ENCODE data around the gene SNX33. TPM values are rescaled to one million over a fixed set of nuclear protein-coding genes. Genes with fewer than 3 reads are reported as not detected.
A peak's percentile ranks its signal among the peaks of the same experiment; 100 is the strongest.

Gene SNX33
- total and polyA plus RNA-seq, 2 of the 13 experiments (the other 11 are each of a cell fraction or from before 2014, with no cell fraction given) = 11.0 to 11.6 TPM

GRCh38 chr15:75639191-75639708 is 8.5 kb upstream of the SNX33 start (continued):
- TF ChIP-seq, protein P1, sequence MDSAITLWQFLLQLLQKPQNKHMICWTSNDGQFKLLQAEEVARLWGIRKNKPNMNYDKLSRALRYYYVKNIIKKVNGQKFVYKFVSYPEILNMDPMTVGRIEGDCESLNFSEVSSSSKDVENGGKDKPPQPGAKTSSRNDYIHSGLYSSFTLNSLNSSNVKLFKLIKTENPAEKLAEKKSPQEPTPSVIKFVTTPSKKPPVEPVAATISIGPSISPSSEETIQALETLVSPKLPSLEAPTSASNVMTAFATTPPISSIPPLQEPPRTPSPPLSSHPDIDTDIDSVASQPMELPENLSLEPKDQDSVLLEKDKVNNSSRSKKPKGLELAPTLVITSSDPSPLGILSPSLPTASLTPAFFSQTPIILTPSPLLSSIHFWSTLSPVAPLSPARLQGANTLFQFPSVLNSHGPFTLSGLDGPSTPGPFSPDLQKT (CRISPR knock-in tag; IDR thresholded peaks at IDR 0.05; ENCODE audit: borderline replicate concordance) = no peak
- TF ChIP-seq MTF1 (CRISPR knock-in tag; IDR thresholded peaks at IDR 0.05) (no peak), CENPX (CRISPR knock-in tag; IDR thresholded peaks at IDR 0.05) (no peak), ZNF331 (CRISPR knock-in tag; IDR thresholded peaks at IDR 0.05) (no peak), KMT2A (CRISPR knock-in tag; IDR thresholded peaks at IDR 0.05) (no peak), CEBPG (CRISPR knock-in tag; IDR thresholded peaks at IDR 0.05) (no peak), ZNF530 (CRISPR knock-in tag; IDR thresholded peaks at IDR 0.05; ENCODE audit: low read depth) (peak; percentile 33; the same call in 1 of the 2 replicates), DNMT1 (CRISPR knock-in tag; IDR thresholded peaks at IDR 0.05) (no peak), DRAP1 (CRISPR knock-in tag; IDR thresholded peaks at IDR 0.05) (0 out of 2 replicates have a peak, but pooled peaks have one; percentile 25), NFIC (IDR thresholded peaks at IDR 0.05; ENCODE audit: low read length) (no peak), MAFG (CRISPR knock-in tag; IDR thresholded peaks at IDR 0.05) (no peak), ETV5 (CRISPR knock-in tag; IDR thresholded peaks at IDR 0.05; ENCODE audit: borderline replicate concordance) (no peak)
- TF ChIP-seq, protein P2, sequence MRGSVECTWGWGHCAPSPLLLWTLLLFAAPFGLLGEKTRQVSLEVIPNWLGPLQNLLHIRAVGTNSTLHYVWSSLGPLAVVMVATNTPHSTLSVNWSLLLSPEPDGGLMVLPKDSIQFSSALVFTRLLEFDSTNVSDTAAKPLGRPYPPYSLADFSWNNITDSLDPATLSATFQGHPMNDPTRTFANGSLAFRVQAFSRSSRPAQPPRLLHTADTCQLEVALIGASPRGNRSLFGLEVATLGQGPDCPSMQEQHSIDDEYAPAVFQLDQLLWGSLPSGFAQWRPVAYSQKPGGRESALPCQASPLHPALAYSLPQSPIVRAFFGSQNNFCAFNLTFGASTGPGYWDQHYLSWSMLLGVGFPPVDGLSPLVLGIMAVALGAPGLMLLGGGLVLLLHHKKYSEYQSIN (CRISPR knock-in tag; IDR thresholded peaks at IDR 0.05; ENCODE audit: borderline replicate concordance) = no peak
- TF ChIP-seq, protein P3, sequence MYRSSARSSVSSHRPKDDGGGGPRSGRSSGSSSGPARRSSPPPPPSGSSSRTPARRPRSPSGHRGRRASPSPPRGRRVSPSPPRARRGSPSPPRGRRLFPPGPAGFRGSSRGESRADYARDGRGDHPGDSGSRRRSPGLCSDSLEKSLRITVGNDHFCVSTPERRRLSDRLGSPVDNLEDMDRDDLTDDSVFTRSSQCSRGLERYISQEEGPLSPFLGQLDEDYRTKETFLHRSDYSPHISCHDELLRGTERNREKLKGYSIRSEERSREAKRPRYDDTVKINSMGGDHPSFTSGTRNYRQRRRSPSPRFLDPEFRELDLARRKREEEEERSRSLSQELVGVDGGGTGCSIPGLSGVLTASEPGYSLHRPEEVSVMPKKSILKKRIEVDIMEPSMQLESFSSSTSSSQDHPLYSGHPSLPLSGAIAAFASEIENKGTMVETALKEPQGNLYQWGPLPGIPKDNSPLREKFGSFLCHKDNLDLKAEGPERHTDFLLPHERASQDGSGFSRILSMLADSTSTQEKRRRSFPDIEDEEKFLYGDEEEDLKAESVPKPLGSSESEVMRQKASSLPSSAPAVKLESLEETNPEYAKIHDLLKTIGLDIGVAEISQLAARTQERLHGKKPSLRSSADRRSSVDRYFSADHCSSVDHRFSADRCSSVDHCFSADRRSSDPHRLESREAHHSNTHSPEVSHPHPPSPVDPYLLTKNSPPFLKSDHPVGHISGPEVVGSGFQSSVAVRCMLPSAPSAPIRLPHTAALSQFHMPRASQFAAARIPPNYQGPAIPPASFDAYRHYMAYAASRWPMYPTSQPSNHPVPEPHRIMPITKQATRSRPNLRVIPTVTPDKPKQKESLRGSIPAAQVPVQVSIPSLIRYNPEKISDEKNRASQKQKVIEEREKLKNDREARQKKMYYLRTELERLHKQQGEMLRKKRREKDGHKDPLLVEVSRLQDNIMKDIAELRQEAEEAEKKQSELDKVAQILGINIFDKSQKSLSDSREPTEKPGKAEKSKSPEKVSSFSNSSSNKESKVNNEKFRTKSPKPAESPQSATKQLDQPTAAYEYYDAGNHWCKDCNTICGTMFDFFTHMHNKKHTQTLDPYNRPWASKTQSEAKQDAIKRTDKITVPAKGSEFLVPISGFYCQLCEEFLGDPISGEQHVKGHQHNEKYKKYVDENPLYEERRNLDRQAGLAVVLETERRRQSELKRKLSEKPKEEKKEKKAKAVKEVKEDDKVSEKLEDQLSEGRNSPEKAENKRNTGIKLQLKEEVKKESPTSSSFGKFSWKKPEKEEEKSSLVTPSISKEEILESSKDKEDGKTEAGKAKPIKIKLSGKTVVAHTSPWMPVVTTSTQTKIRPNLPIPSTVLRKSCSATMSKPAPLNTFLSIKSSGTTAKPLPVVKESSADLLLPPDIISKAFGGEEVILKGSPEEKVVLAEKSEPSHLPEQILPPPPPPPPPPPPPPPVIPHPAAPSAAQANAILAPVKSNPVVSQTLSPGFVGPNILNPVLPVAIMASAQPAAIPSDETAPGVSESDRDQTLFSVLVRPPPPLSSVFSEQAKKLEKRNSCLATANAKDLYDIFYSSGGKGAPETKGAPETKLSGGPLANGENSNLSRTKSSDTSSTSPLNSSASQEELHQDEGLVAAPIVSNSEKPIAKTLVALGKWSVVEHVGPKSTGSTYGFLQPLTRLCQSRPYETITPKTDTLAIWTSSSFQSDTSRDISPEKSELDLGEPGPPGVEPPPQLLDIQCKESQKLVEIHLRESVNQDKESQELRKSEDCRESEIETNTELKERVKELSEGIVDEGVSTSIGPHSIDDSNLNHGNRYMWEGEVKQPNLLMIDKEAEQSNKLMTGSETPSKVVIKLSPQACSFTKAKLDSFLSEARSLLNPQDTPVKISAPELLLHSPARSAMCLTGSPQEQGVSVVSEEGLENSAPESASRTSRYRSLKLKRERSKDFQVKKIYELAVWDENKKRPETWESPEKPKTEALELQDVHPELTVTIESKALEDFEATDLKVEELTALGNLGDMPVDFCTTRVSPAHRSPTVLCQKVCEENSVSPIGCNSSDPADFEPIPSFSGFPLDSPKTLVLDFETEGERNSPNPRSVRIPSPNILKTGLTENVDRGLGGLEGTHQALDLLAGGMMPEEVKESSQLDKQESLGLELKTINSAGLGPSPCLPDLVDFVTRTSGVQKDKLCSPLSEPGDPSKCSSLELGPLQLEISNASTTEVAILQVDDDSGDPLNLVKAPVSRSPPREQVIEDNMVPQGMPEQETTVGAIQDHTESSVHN (CRISPR knock-in tag; IDR thresholded peaks at IDR 0.05) = no peak
